HepG2 (cell line): ENCODE measurements around the gene MED12L. TPM values are rescaled to one million over a fixed set of nuclear protein-coding genes. Genes with fewer than 3 reads are reported as not detected.

ENCODE experiments used
- AKNA ChIP-seq: sonication (generic); formaldehyde crosslinking; IDR thresholded peaks from 2 replicates; pipeline ENCODE4 v1.4.0; 2020; ENCODE audit warnings: missing genetic modification reagents, borderline replicate concordance
- BCLAF1 ChIP-seq: fragments of 450-650 bp; IDR thresholded peaks from 2 replicates; pipeline ENCODE4 v1.6.1; 2017; ENCODE audit warnings: mild to moderate bottlenecking
- CHCHD3 ChIP-seq: sonication (generic); formaldehyde crosslinking; IDR thresholded peaks from 2 replicates; pipeline ENCODE4 v1.8.0; 2022; ENCODE audit warnings: mild to moderate bottlenecking, missing genetic modification reagents, moderate library complexity
- CREM ChIP-seq, 2 experiments: sonication (generic) in 1 of 2; formaldehyde crosslinking in 1 of 2; IDR thresholded peaks; 2 replicates each; pipeline versions ENCODE4 v1.4.0 to v1.6.1; 2016 to 2020; ENCODE audit warnings: antibody characterized with exemption in 1 of 2, mild to moderate bottlenecking in 1 of 2, missing genetic modification reagents in 1 of 2
- DRAP1 ChIP-seq: IDR thresholded peaks from 2 replicates; pipeline ENCODE4 v1.6.1; 2016; ENCODE audit warnings: missing genetic modification reagents, missing compliant biosample characterization
- EED ChIP-seq: sonication (generic); formaldehyde crosslinking; IDR thresholded peaks from 2 replicates; pipeline ENCODE4 v1.5.0; 2020; ENCODE audit warnings: mild to moderate bottlenecking, missing genetic modification reagents
- ELF3 ChIP-seq: IDR thresholded peaks from 2 replicates; pipeline ENCODE4 v1.6.1; 2016; ENCODE audit warnings: missing genetic modification reagents, missing compliant biosample characterization
- ETV5 ChIP-seq: IDR thresholded peaks from 2 replicates; pipeline ENCODE4 v1.6.1; 2018; ENCODE audit warnings: missing biosample characterization, missing genetic modification reagents, inconsistent platforms, borderline replicate concordance
- FOXC1 ChIP-seq: sonication (generic); formaldehyde crosslinking; IDR thresholded peaks from 2 replicates; pipeline ENCODE4 v1.8.0; 2022; ENCODE audit warnings: mild to moderate bottlenecking, missing genetic modification reagents, borderline replicate concordance
- FOXP1 ChIP-seq, 2 experiments: fragments of 450-650 bp in 1 of 2; IDR thresholded peaks; 2 replicates each; pipeline ENCODE4 v1.6.1; 2017 to 2018; ENCODE audit warnings: antibody characterized with exemption in 1 of 2
- HBP1 ChIP-seq: IDR thresholded peaks from 2 replicates; pipeline ENCODE4 v1.6.1; 2016; ENCODE audit warnings: low read depth, control low read depth
- NCOA2 ChIP-seq: sonication (generic); formaldehyde crosslinking; IDR thresholded peaks from 2 replicates; pipeline ENCODE4 v1.8.0; 2022; ENCODE audit warnings: inconsistent platforms
- NFE2 ChIP-seq: sonication (generic); formaldehyde crosslinking; IDR thresholded peaks from 2 replicates; pipeline ENCODE4 v1.4.0; 2020; ENCODE audit warnings: missing genetic modification reagents
- ONECUT2 ChIP-seq: sonication (generic); formaldehyde crosslinking; IDR thresholded peaks from 2 replicates; pipeline ENCODE4 v1.4.0; 2020; ENCODE audit warnings: missing genetic modification reagents
- PHF21A ChIP-seq: sonication (generic); formaldehyde crosslinking; IDR thresholded peaks from 2 replicates; pipeline ENCODE4 v1.5.0; 2020; ENCODE audit warnings: mild to moderate bottlenecking, missing genetic modification reagents
- ZBTB20 ChIP-seq: sonication (generic); formaldehyde crosslinking; IDR thresholded peaks from 2 replicates; pipeline ENCODE4 v1.8.1; 2023; ENCODE audit warnings: missing genetic modification reagents, low read depth, mild to moderate bottlenecking, borderline replicate concordance
- ZNF10 ChIP-seq: sonication (generic); formaldehyde crosslinking; IDR thresholded peaks from 2 replicates; pipeline ENCODE4 v1.4.0; 2020; ENCODE audit warnings: mild to moderate bottlenecking, low read depth, missing genetic modification reagents, borderline replicate concordance
- ZNF205 ChIP-seq: IDR thresholded peaks from 2 replicates; pipeline ENCODE4 v1.6.1; 2018; ENCODE audit warnings: missing biosample characterization, missing genetic modification reagents
- ZNF232 ChIP-seq: sonication (generic); formaldehyde crosslinking; IDR thresholded peaks from 2 replicates; pipeline ENCODE4 v1.4.0; 2020; ENCODE audit warnings: missing genetic modification reagents, borderline replicate concordance
- ZNF263 ChIP-seq: sonication (generic); formaldehyde crosslinking; IDR thresholded peaks from 2 replicates; pipeline ENCODE4 v1.4.0; 2020; ENCODE audit warnings: missing genetic modification reagents
- ZNF460 ChIP-seq: sonication (generic); formaldehyde crosslinking; IDR thresholded peaks from 2 replicates; pipeline ENCODE4 v1.5.1; 2020; ENCODE audit warnings: missing genetic modification reagents, mild to moderate bottlenecking, borderline replicate concordance
- ZNF484 ChIP-seq: sonication (generic); formaldehyde crosslinking; IDR thresholded peaks from 2 replicates; pipeline ENCODE4 v1.5.1; 2020; ENCODE audit warnings: mild to moderate bottlenecking, low read depth, missing genetic modification reagents, borderline replicate concordance
- polyA plus RNA-seq, 8 experiments: library from polyadenylated mRNA; depleted of rRNA in 3 of 8; stranded (reverse) in 7 of 8; unstranded in 1 of 8; fragments of >200 nt; fragmentation: Illumina TruSeq in 4 of 8; extraction: Trizol in 4 of 8; gene quantifications; 2 replicates each; pipeline versions ENCODE4 v1.2.1 to v1.2.3, GENCODE V29; 2011 to 2016; ENCODE audit warnings: low read depth in 4 of 8, missing spikeins in 1 of 8, mixed read lengths in 1 of 8; ENCODE audit not compliant: insufficient read depth in 1 of 8
- total RNA-seq, 5 experiments: library from RNA; depleted of rRNA; stranded (reverse); fragments of >200 nt; fragmentation: Illumina TruSeq; extraction: Trizol; gene quantifications; 2 replicates each; pipeline ENCODE4 v1.2.3, GENCODE V29; 2016; ENCODE audit warnings: low read depth in 1 of 5

Gene MED12L
- total and polyA plus RNA-seq, 2 of the 13 experiments (the other 11 are each of a cell fraction or from before 2014, with no cell fraction given) = 0.07 to 0.64 TPM

- TF ChIP-seq ETV5 (CRISPR knock-in tag) = no peak
- TF ChIP-seq FOXC1 = no peak
- TF ChIP-seq FOXP1 (IDR thresholded peaks at IDR 0.05) = no peak
- no peak for TF ChIP-seq FOXP1 (CRISPR knock-in tag; IDR thresholded peaks at IDR 0.05)
- TF ChIP-seq ZBTB20 (CRISPR knock-in tag) = no peak
- peak; percentile 20; the same call in 1 of the 2 replicates for TF ChIP-seq ELF3
- TF ChIP-seq DRAP1 (CRISPR knock-in tag) = no peak
- no peak for TF ChIP-seq ZNF205
- TF ChIP-seq CREM (IDR thresholded peaks at IDR 0.05) = 0 out of 2 replicates have a peak, but pooled peaks have one; percentile 17
- no peak for TF ChIP-seq CREM (CRISPR knock-in tag; IDR thresholded peaks at IDR 0.05)
- no peak for TF ChIP-seq ZNF263
- no peak for TF ChIP-seq EED
- no peak for TF ChIP-seq NFE2 (CRISPR knock-in tag)
- TF ChIP-seq ZNF460 (CRISPR knock-in tag) = no peak
- no peak for TF ChIP-seq NCOA2 (CRISPR knock-in tag)
- TF ChIP-seq ZNF484 (CRISPR knock-in tag) = no peak
- TF ChIP-seq ZNF10 (CRISPR knock-in tag) = no peak
- 0 out of 2 replicates have a peak, but pooled peaks have one; percentile 55 for TF ChIP-seq AKNA (CRISPR knock-in tag)
- no peak for TF ChIP-seq PHF21A (CRISPR knock-in tag)
- peak; percentile 61; the same call in 1 of the 2 replicates for TF ChIP-seq ZNF232 (CRISPR knock-in tag)
- TF ChIP-seq CHCHD3 = no peak
- no peak for TF ChIP-seq HBP1 (CRISPR knock-in tag)
- TF ChIP-seq BCLAF1 = no peak
- no peak for TF ChIP-seq ONECUT2 (CRISPR knock-in tag)
These were observed 111.8 kb downstream of the MED12L start (continued) for GRCh38 chr3:151197228-151197627.
